Erythroblast (primary cell): Measurements from ENCODE around the gene UGT1A4.

ENCODE experiments used
- DNase-seq, 2 experiments: peaks; one replicate each; lab custom pipeline; 2025; lab: John Stamatoyannopoulos, UW
- GATA1 ChIP-seq: IDR thresholded peaks from 2 replicates; pipeline ENCODE4 v1.6.1; 2011; ENCODE audit warnings: low read depth, mild to moderate bottlenecking, control low read depth, low read length, moderate library complexity
- POLR2A ChIP-seq: IDR thresholded peaks from 2 replicates; pipeline ENCODE4 v1.6.1; 2011; ENCODE audit warnings: mild to moderate bottlenecking, low read length

UGT1A4 gene

GRCh38 chr2:233775414-233775813 is 56.9 kb downstream of the UGT1A4 start:
- TF ChIP-seq POLR2A (no peak), GATA1 (no peak)
- no peak for DNase-seq

- no peak for TF ChIP-seq GATA1
- no peak for TF ChIP-seq POLR2A
- DNase-seq, result no peak
These were observed 59.5 kb downstream of the UGT1A4 start, which contains the start of gene MROH2A for GRCh38 chr2:233778030-233778429. MROH2A (plus strand) TSS chr2:233778330; CDS start chr2:233779359, 1,029 bp downstream.

GRCh38 chr2:233779722-233780121 is 61.2 kb downstream of the UGT1A4 start:
- DNase-seq, result no peak
- TF ChIP-seq POLR2A (no peak), GATA1 (no peak)

- DNase-seq, result no peak
- TF ChIP-seq POLR2A (no peak), GATA1 (no peak)
These were observed 62.2 kb downstream of the UGT1A4 start for GRCh38 chr2:233780771-233781170.

- TF ChIP-seq GATA1 (no peak), POLR2A (no peak)
- DNase-seq, result no peak
These were observed 71.0 kb downstream of the UGT1A4 start for GRCh38 chr2:233789554-233789953.

- DNase-seq, result no peak
- no peak for TF ChIP-seq POLR2A
- no peak for TF ChIP-seq GATA1
These were observed 72.8 kb downstream of the UGT1A4 start for GRCh38 chr2:233791151-233791882.

- DNase-seq, result no peak
- no peak for TF ChIP-seq POLR2A
- no peak for TF ChIP-seq GATA1
These were observed 73.4 kb downstream of the UGT1A4 start for GRCh38 chr2:233791883-233792329.

- TF ChIP-seq GATA1, result no peak
- DNase-seq, result no peak
These were observed 74.2 kb downstream of the UGT1A4 start for GRCh38 chr2:233792720-233793119.

GRCh38 chr2:233793465-233794127 is 75.1 kb downstream of the UGT1A4 start:
- no peak for TF ChIP-seq POLR2A
- no peak for DNase-seq

- TF ChIP-seq POLR2A, result no peak
- TF ChIP-seq GATA1, result no peak
- DNase-seq, result no peak
These were observed 75.7 kb downstream of the UGT1A4 start for GRCh38 chr2:233794128-233794658.

GRCh38 chr2:233795735-233796171 is 77.2 kb downstream of the UGT1A4 start:
- TF ChIP-seq POLR2A, result no peak

GRCh38 chr2:233796254-233796653 is 77.7 kb downstream of the UGT1A4 start:
- no peak for DNase-seq

More at GRCh38 chr2:233795735-233796171, 77.2 kb downstream of the UGT1A4 start:
- DNase-seq, result no peak

GRCh38 chr2:233798335-233799086 is 80.0 kb downstream of the UGT1A4 start:
- TF ChIP-seq GATA1 (no peak), POLR2A (no peak)
- no peak for DNase-seq

More at GRCh38 chr2:233796254-233796653, 77.7 kb downstream of the UGT1A4 start:
- TF ChIP-seq POLR2A (no peak), GATA1 (no peak)
